HG02759 (cell line): Measurements from ENCODE around the gene DGKH.
A peak's percentile ranks its signal among the peaks of the same experiment; 100 is the strongest.

Source experiments
- ATAC-seq: cut with Tn5 transposase; IDR thresholded peaks from one replicate; pipeline ENCODE4 v1.9.1; 2021; ENCODE audit warnings: mild to moderate bottlenecking, moderate library complexity; ENCODE audit not compliant: unreplicated experiment

The DGKH gene

GRCh38 chr13:42048342-42048683 lies at the start of gene DGKH:
Gene DGKH, plus strand, starts transcription at chr13:42048648. Its CDS starts 126 bp downstream, at chr13:42048774.
- peak; percentile 31 for ATAC-seq

- no peak for ATAC-seq
These were observed 47.6 kb upstream of the DGKH start for GRCh38 chr13:42000846-42001245.

- ATAC-seq, result no peak
These were observed 46.9 kb upstream of the DGKH start for GRCh38 chr13:42001580-42001979.

- no peak for ATAC-seq
These were observed 46.4 kb upstream of the DGKH start for GRCh38 chr13:42002066-42002465.

GRCh38 chr13:42007844-42008243 lies 40.6 kb upstream of the DGKH start:
- no peak for ATAC-seq

- ATAC-seq, result no peak
These were observed 39.4 kb upstream of the DGKH start for GRCh38 chr13:42009057-42009456.

- ATAC-seq, result no peak
These were observed 36.7 kb upstream of the DGKH start for GRCh38 chr13:42011601-42012350.

- no peak for ATAC-seq
These were observed 34.3 kb upstream of the DGKH start for GRCh38 chr13:42014119-42014518.

GRCh38 chr13:42017264-42017663 lies 31.2 kb upstream of the DGKH start:
- ATAC-seq, result no peak

GRCh38 chr13:42021851-42022250 lies 26.6 kb upstream of the DGKH start:
- ATAC-seq, result no peak

- no peak for ATAC-seq
These were observed 26.1 kb upstream of the DGKH start for GRCh38 chr13:42022336-42022735.

- ATAC-seq, result no peak
These were observed 25.5 kb upstream of the DGKH start for GRCh38 chr13:42022796-42023493.

- ATAC-seq, result no peak
These were observed 21.2 kb upstream of the DGKH start for GRCh38 chr13:42027286-42027685.

- ATAC-seq, result no peak
These were observed 20.2 kb upstream of the DGKH start for GRCh38 chr13:42028113-42028799.

GRCh38 chr13:42035905-42036521 lies 12.4 kb upstream of the DGKH start:
- ATAC-seq, result no peak

- no peak for ATAC-seq
These were observed 11.7 kb upstream of the DGKH start for GRCh38 chr13:42036711-42037110.

GRCh38 chr13:42038661-42039456 lies 9.6 kb upstream of the DGKH start:
- ATAC-seq, result no peak

GRCh38 chr13:42039457-42039945 lies 8.9 kb upstream of the DGKH start:
- peak; percentile 10 for ATAC-seq

GRCh38 chr13:42039946-42040729 lies 8.3 kb upstream of the DGKH start:
- ATAC-seq, result peak; percentile 71

- ATAC-seq, result no peak
These were observed 7.8 kb upstream of the DGKH start for GRCh38 chr13:42040730-42041010.
